Measurements from ENCODE around the gene ANAPC15.

DNA sequence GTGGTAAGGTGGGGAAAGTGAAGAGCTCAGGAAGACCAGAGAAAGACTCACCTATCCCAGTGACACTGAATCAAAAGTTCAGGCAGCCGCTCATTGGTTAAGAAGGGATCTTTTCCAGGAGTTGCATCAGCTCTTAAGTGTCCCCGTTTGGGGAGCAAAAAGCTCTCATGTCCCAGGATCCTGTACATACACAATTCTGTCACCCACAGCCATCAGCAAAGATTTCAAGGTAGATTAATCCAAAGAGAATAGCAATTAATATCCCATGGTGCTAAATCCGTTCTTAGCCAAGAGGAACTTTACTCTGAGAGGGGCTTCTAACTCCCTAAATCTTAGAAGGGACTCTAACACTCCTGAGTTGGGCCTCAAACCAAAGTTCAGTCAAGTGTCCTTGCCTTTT is 42.3 kb upstream of the ANAPC15 start:
- no peak for TF ChIP-seq CTCF (IDR thresholded peaks at IDR 0.05; ENCODE audit: low read depth, low read length, poor library complexity, severe bottlenecking)
- no peak for TF ChIP-seq EZH2phosphoT487 (IDR thresholded peaks at IDR 0.05; ENCODE audit: borderline replicate concordance, low read length)

All from DOHH2 (cell line).